Measurements from ENCODE around the gene DOK6. TPM values are rescaled to one million over a fixed set of nuclear protein-coding genes. Genes with fewer than 3 reads are reported as not detected.

DOK6 gene
- total and polyA plus RNA-seq, 2 experiments from 2014 or later: 0.29 to 0.42 TPM

GRCh38 chr18:69697069-69697468 lies 296.4 kb downstream of the DOK6 start:
- no peaks in the 10 kb centered on the region for H3K79me2 ChIP-seq (replicated peaks; ENCODE audit: insufficient read depth)
- Mint-ChIP-seq H3K36me3 (ENCODE audit: low read depth) (no peaks in the 10 kb centered on the region), H3K27ac (no peak overlapping the region), H3K9me3 (peaks cover 3% of the 10 kb centered on the region; the same call in 1 of the 3 replicates), H3K27me3 (ENCODE audit: insufficient read depth, low read depth, poor library complexity) (peaks cover 2% of the 10 kb centered on the region), H3K4me3 (no peak overlapping the region), H3K4me1 (no peaks in the 10 kb centered on the region)
- no peak overlapping the region for H2AFZ ChIP-seq
- no peaks in the 10 kb centered on the region for H3K4me1 ChIP-seq (ENCODE audit: insufficient read depth)
- no peak for DNase-seq (ENCODE audit: low spot score)
- no peaks in the 10 kb centered on the region for H3K27me3 ChIP-seq (ENCODE audit: insufficient read depth)
- no peaks in the 10 kb centered on the region for H3K9me2 ChIP-seq (ENCODE audit: insufficient read depth)
- H3K4me3 ChIP-seq: no peak overlapping the region
- TF ChIP-seq, protein P1, sequence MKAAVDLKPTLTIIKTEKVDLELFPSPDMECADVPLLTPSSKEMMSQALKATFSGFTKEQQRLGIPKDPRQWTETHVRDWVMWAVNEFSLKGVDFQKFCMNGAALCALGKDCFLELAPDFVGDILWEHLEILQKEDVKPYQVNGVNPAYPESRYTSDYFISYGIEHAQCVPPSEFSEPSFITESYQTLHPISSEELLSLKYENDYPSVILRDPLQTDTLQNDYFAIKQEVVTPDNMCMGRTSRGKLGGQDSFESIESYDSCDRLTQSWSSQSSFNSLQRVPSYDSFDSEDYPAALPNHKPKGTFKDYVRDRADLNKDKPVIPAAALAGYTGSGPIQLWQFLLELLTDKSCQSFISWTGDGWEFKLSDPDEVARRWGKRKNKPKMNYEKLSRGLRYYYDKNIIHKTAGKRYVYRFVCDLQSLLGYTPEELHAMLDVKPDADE (IDR thresholded peaks at IDR 0.05): no peak
- no peak for TF ChIP-seq NANOG (IDR thresholded peaks at IDR 0.05; ENCODE audit: borderline replicate concordance)
- no peak for TF ChIP-seq POLR2AphosphoS5 (IDR thresholded peaks at IDR 0.05; ENCODE audit: low read depth)
- no peak for TF ChIP-seq CREB1 (CRISPR knock-in tag; IDR thresholded peaks at IDR 0.05; ENCODE audit: low read depth)
- no peak for TF ChIP-seq ZNF114 (CRISPR knock-in tag; IDR thresholded peaks at IDR 0.05)
- no peak for TF ChIP-seq STAT1 (IDR thresholded peaks at IDR 0.05; ENCODE audit: unreplicated experiment)
- no peak for TF ChIP-seq CTCF (conservative IDR thresholded peaks at IDR 0.05; ENCODE audit: low read depth in 2 of 2)
- TF ChIP-seq EZH2 (IDR thresholded peaks at IDR 0.05; ENCODE audit: low read depth, unreplicated experiment): no peak
- TF ChIP-seq, protein P2, sequence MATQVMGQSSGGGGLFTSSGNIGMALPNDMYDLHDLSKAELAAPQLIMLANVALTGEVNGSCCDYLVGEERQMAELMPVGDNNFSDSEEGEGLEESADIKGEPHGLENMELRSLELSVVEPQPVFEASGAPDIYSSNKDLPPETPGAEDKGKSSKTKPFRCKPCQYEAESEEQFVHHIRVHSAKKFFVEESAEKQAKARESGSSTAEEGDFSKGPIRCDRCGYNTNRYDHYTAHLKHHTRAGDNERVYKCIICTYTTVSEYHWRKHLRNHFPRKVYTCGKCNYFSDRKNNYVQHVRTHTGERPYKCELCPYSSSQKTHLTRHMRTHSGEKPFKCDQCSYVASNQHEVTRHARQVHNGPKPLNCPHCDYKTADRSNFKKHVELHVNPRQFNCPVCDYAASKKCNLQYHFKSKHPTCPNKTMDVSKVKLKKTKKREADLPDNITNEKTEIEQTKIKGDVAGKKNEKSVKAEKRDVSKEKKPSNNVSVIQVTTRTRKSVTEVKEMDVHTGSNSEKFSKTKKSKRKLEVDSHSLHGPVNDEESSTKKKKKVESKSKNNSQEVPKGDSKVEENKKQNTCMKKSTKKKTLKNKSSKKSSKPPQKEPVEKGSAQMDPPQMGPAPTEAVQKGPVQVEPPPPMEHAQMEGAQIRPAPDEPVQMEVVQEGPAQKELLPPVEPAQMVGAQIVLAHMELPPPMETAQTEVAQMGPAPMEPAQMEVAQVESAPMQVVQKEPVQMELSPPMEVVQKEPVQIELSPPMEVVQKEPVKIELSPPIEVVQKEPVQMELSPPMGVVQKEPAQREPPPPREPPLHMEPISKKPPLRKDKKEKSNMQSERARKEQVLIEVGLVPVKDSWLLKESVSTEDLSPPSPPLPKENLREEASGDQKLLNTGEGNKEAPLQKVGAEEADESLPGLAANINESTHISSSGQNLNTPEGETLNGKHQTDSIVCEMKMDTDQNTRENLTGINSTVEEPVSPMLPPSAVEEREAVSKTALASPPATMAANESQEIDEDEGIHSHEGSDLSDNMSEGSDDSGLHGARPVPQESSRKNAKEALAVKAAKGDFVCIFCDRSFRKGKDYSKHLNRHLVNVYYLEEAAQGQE (IDR thresholded peaks at IDR 0.05; ENCODE audit: unreplicated experiment): no peak
- no peak for TF ChIP-seq ZNF331 (CRISPR knock-in tag; IDR thresholded peaks at IDR 0.05; ENCODE audit: low read depth)
- no peak for TF ChIP-seq EZH2phosphoT487 (IDR thresholded peaks at IDR 0.05; ENCODE audit: unreplicated experiment)
- no peak overlapping the region for H3K27ac ChIP-seq (ENCODE audit: low read depth)
- ATAC-seq: no peak
- no peaks in the 10 kb centered on the region for H3F3A ChIP-seq (replicated peaks; ENCODE audit: low read depth)
- no peak overlapping the region for H3K4me2 ChIP-seq
- no peaks in the 10 kb centered on the region for H4K20me1 ChIP-seq (replicated peaks; ENCODE audit: insufficient read depth)
- no peaks in the 10 kb centered on the region for H3K36me3 ChIP-seq (ENCODE audit: insufficient read depth)
